ENCODE measurements around the gene MRGPRX1. TPM values are rescaled to one million over a fixed set of nuclear protein-coding genes. Genes with fewer than 3 reads are reported as not detected.
"Not testable (repeated sequence)": the region's sequence is repeated elsewhere in the genome, so short reads cannot be mapped to it uniquely, and the experiment has no call there.

MRGPRX1 gene
- not detected for total RNA-seq

- Mint-ChIP-seq H3K36me3 (no peaks in the 10 kb centered on the region), H3K9me3 (ENCODE audit: low read depth) (no peaks in the 10 kb centered on the region), H3K27ac (no peak within 1 kb of the TSS), H3K4me1 (no peaks in the 10 kb centered on the region), H3K27me3 (peaks cover 10% of the 10 kb centered on the region), H3K4me3 (no peak within 1 kb of the TSS)
- CTCF ChIA-PET, result no interaction called here
- ATAC-seq, result no peak
- no peak for DNase-seq
Observed at GRCh38 chr11:18939314-18939713, at the start of gene MRGPRX1. Gene MRGPRX1, minus strand, starts transcription at chr11:18939414. Its CDS starts 4,630 bp downstream, at chr11:18934784.

- Mint-ChIP-seq H3K9me3 (ENCODE audit: low read depth) (no peaks in the 10 kb centered on the region), H3K4me1 (no peaks in the 10 kb centered on the region), H3K36me3 (no peaks in the 10 kb centered on the region), H3K27ac (no peak overlapping the region), H3K4me3 (no peak overlapping the region), H3K27me3 (no peaks in the 10 kb centered on the region)
- ATAC-seq (no peak), DNase-seq (no peak)
- CTCF ChIA-PET, result no interaction called here
Observed at GRCh38 chr11:18987454-18988231, 48.4 kb upstream of the MRGPRX1 start.

GRCh38 chr11:18986744-18987143 is 47.5 kb upstream of the MRGPRX1 start:
- Mint-ChIP-seq H3K36me3 (no peaks in the 10 kb centered on the region), H3K4me1 (no peaks in the 10 kb centered on the region)

GRCh38 chr11:18981897-18982296 is 42.7 kb upstream of the MRGPRX1 start:
- Mint-ChIP-seq H3K4me3 (no peak overlapping the region), H3K9me3 (ENCODE audit: low read depth) (peaks cover 2% of the 10 kb centered on the region), H3K27ac (no peak overlapping the region), H3K27me3 (no peaks in the 10 kb centered on the region), H3K4me1 (no peaks in the 10 kb centered on the region), H3K36me3 (no peaks in the 10 kb centered on the region)
- CTCF ChIA-PET, result no interaction called here
- DNase-seq, result no peak
- ATAC-seq, result no peak

More at GRCh38 chr11:18986744-18987143, 47.5 kb upstream of the MRGPRX1 start:
- CTCF ChIA-PET, result no interaction called here
- no peak overlapping the region for H3K27ac Mint-ChIP-seq
- H3K4me3 Mint-ChIP-seq, result no peak overlapping the region
- H3K9me3 Mint-ChIP-seq (ENCODE audit: low read depth), result no peaks in the 10 kb centered on the region
- no peak for DNase-seq
- no peaks in the 10 kb centered on the region for H3K27me3 Mint-ChIP-seq
- no peak for ATAC-seq

GRCh38 chr11:18974192-18974591 is 35.0 kb upstream of the MRGPRX1 start:
- no peaks in the 10 kb centered on the region for H3K36me3 Mint-ChIP-seq
- ATAC-seq (no peak), DNase-seq (no peak)
- peaks cover 8% of the 10 kb centered on the region for H3K27me3 Mint-ChIP-seq
- CTCF ChIA-PET, result no interaction called here
- H3K9me3 Mint-ChIP-seq (ENCODE audit: low read depth), result peaks cover 2% of the 10 kb centered on the region
- no peaks in the 10 kb centered on the region for H3K4me1 Mint-ChIP-seq
- no peak overlapping the region for H3K4me3 Mint-ChIP-seq
- H3K27ac Mint-ChIP-seq, result no peak overlapping the region

GRCh38 chr11:18972336-18972735 is 33.1 kb upstream of the MRGPRX1 start:
- CTCF ChIA-PET, result no interaction called here
- Mint-ChIP-seq H3K27ac (no peak overlapping the region), H3K27me3 (peaks cover 14% of the 10 kb centered on the region), H3K4me1 (no peaks in the 10 kb centered on the region), H3K4me3 (no peak overlapping the region), H3K36me3 (no peaks in the 10 kb centered on the region), H3K9me3 (ENCODE audit: low read depth) (no peaks in the 10 kb centered on the region)
- ATAC-seq (no peak), DNase-seq (no peak)

GRCh38 chr11:18969720-18970119 is 30.5 kb upstream of the MRGPRX1 start:
- Mint-ChIP-seq H3K27me3 (peaks cover 20% of the 10 kb centered on the region), H3K27ac (no peak overlapping the region), H3K9me3 (ENCODE audit: low read depth) (no peaks in the 10 kb centered on the region), H3K4me3 (no peak overlapping the region), H3K36me3 (no peaks in the 10 kb centered on the region), H3K4me1 (no peaks in the 10 kb centered on the region)
- CTCF ChIA-PET, result no interaction called here
- DNase-seq (no peak), ATAC-seq (no peak)

- H3K4me1 Mint-ChIP-seq, result no peaks in the 10 kb centered on the region
- peaks cover 3% of the 10 kb centered on the region for H3K27me3 Mint-ChIP-seq
- no peak for ATAC-seq
- H3K27ac Mint-ChIP-seq, result no peak overlapping the region
- no peaks in the 10 kb centered on the region for H3K9me3 Mint-ChIP-seq (ENCODE audit: low read depth)
- no peak overlapping the region for H3K4me3 Mint-ChIP-seq
- CTCF ChIA-PET, result no interaction called here
- no peak for DNase-seq
- no peaks in the 10 kb centered on the region for H3K36me3 Mint-ChIP-seq
Observed at GRCh38 chr11:18958221-18958910, 19.2 kb upstream of the MRGPRX1 start.

- H3K4me1 Mint-ChIP-seq, result no peaks in the 10 kb centered on the region
- H3K36me3 Mint-ChIP-seq, result no peaks in the 10 kb centered on the region
- no peak overlapping the region for H3K27ac Mint-ChIP-seq
- H3K9me3 Mint-ChIP-seq (ENCODE audit: low read depth), result no peaks in the 10 kb centered on the region
- CTCF ChIA-PET, result no interaction called here
- no peak for ATAC-seq
- H3K27me3 Mint-ChIP-seq, result peaks cover 3% of the 10 kb centered on the region
- no peak for DNase-seq
- H3K4me3 Mint-ChIP-seq, result no peak overlapping the region
Observed at GRCh38 chr11:18956630-18957029, 17.4 kb upstream of the MRGPRX1 start.

GRCh38 chr11:18936002-18936673 is 3.1 kb downstream of the MRGPRX1 start:
- Mint-ChIP-seq H3K27me3 (peaks cover 15% of the 10 kb centered on the region), H3K9me3 (ENCODE audit: low read depth) (no peaks in the 10 kb centered on the region), H3K4me1 (no peaks in the 10 kb centered on the region), H3K36me3 (no peaks in the 10 kb centered on the region), H3K4me3 (no peak overlapping the region), H3K27ac (no peak overlapping the region)
- DNase-seq (no peak), ATAC-seq (no peak)
- CTCF ChIA-PET, result no interaction called here

GRCh38 chr11:18934195-18934814 is 4.9 kb downstream of the MRGPRX1 start:
- no peak for DNase-seq
- no peak for ATAC-seq
- H3K4me3 Mint-ChIP-seq, result no peak overlapping the region
- no peak overlapping the region for H3K27ac Mint-ChIP-seq
- no peaks in the 10 kb centered on the region for H3K9me3 Mint-ChIP-seq (ENCODE audit: low read depth)
- H3K27me3 Mint-ChIP-seq, result peaks cover 18% of the 10 kb centered on the region
- no peaks in the 10 kb centered on the region for H3K36me3 Mint-ChIP-seq
- CTCF ChIA-PET, result no interaction called here
- no peaks in the 10 kb centered on the region for H3K4me1 Mint-ChIP-seq

GRCh38 chr11:18927550-18928322 is 11.5 kb downstream of the MRGPRX1 start:
- Mint-ChIP-seq H3K27ac (no peak overlapping the region), H3K36me3 (no peaks in the 10 kb centered on the region), H3K27me3 (peaks cover 9% of the 10 kb centered on the region), H3K4me3 (no peak overlapping the region), H3K4me1 (no peaks in the 10 kb centered on the region), H3K9me3 (ENCODE audit: low read depth) (no peaks in the 10 kb centered on the region)
- DNase-seq, result no peak
- ATAC-seq, result no peak
- CTCF ChIA-PET, result no interaction called here

- CTCF ChIA-PET; ATAC-seq; H3K4me3 Mint-ChIP-seq; H3K27me3 Mint-ChIP-seq; DNase-seq; H3K9me3 Mint-ChIP-seq (ENCODE audit: low read depth); H3K4me1 Mint-ChIP-seq; H3K36me3 Mint-ChIP-seq; H3K27ac Mint-ChIP-seq: not testable (repeated sequence)
Observed at GRCh38 chr11:18925426-18925825, 13.8 kb downstream of the MRGPRX1 start.
